K562 (cell line): ENCODE measurements around the gene USP20. TPM values are rescaled to one million over a fixed set of nuclear protein-coding genes. Genes with fewer than 3 reads are reported as not detected.

Experiments
- CHD4 ChIP-seq: fragments of 200-600 bp; sonication (generic); IDR thresholded peaks from 3 replicates; pipeline ENCODE4 v1.6.1; 2012; ENCODE audit warnings: low read depth, mild to moderate bottlenecking, mixed read lengths, low read length, inconsistent platforms; ENCODE audit not compliant: insufficient read depth, insufficient replicate concordance, poor library complexity, severe bottlenecking
- MCM7 ChIP-seq, 2 experiments: fragments of 450-650 bp; IDR thresholded peaks; 2 replicates each; pipeline ENCODE4 v1.6.1; 2016 to 2018
- PML ChIP-seq: IDR thresholded peaks from 2 replicates; pipeline ENCODE4 v1.6.1; 2012; ENCODE audit warnings: low read length, inconsistent platforms
- POLR2G ChIP-seq: fragments of 200-400 bp; formaldehyde crosslinking; IDR thresholded peaks from 2 replicates; pipeline ENCODE4 v1.6.1; 2017; ENCODE audit warnings: low read depth, mild to moderate bottlenecking, antibody characterized with exemption, low read length, moderate library complexity
- RBM15 ChIP-seq: fragments of 200-400 bp; formaldehyde crosslinking; IDR thresholded peaks from 2 replicates; pipeline ENCODE4 v1.6.1; 2018; ENCODE audit warnings: mild to moderate bottlenecking, low read length, moderate library complexity; ENCODE audit not compliant: insufficient read depth
- RBM34 ChIP-seq: fragments of 200-400 bp; formaldehyde crosslinking; IDR thresholded peaks from 2 replicates; pipeline ENCODE4 v1.6.1; 2018; ENCODE audit warnings: low read length, borderline replicate concordance; ENCODE audit not compliant: insufficient read depth
- VEZF1 ChIP-seq: fragments of 200-800 bp; sonication (Bioruptor generic); IDR thresholded peaks from 2 replicates; pipeline ENCODE4 v1.6.1; 2017; ENCODE audit warnings: missing genetic modification characterization, missing compliant biosample characterization
- XRCC3 ChIP-seq: fragments of 450-650 bp; IDR thresholded peaks from 2 replicates; pipeline ENCODE4 v1.6.1; 2017; ENCODE audit warnings: mild to moderate bottlenecking, moderate library complexity
- ZNF253 ChIP-seq: fragments of 250-450 bp; sonication (Bioruptor Pico); conservative IDR thresholded peaks from 2 replicates; pipeline ENCODE4 v1.6.1; 2021; ENCODE audit warnings: mild to moderate bottlenecking
- ZNF655 ChIP-seq: fragments of 250-450 bp; sonication (Bioruptor Pico); IDR thresholded peaks from 2 replicates; pipeline ENCODE4 v1.5.0; 2021
- ZNF764 ChIP-seq: fragments of 250-450 bp; sonication (Bioruptor Pico); IDR thresholded peaks from 2 replicates; pipeline ENCODE4 v1.4.0; 2020; ENCODE audit warnings: low read depth, mild to moderate bottlenecking, moderate library complexity
- polyA plus RNA-seq, 8 experiments: library from polyadenylated mRNA; depleted of rRNA in 4 of 8; stranded (reverse) in 5 of 8; unstranded in 3 of 8; fragments of >200 nt; fragmentation: Nextera tagmentation in 2 of 8; fragmentation: Illumina TruSeq in 1 of 8; extraction: Ambion mirVana in 2 of 8; extraction: Trizol in 1 of 8; gene quantifications; 2 replicates each; pipeline versions ENCODE4 v1.2.1 to v1.2.3, GENCODE V29; 2011 to 2014; ENCODE audit warnings: inconsistent platforms in 1 of 8, missing spikeins in 1 of 8
- total RNA-seq, 7 experiments: library from RNA; depleted of rRNA in 6 of 7; stranded (reverse); fragments of >200 nt in 6 of 7; fragmentation: Illumina TruSeq in 2 of 7; extraction: Trizol in 2 of 7; gene quantifications; 2 replicates each; pipeline versions ENCODE4 v1.2.1 to v1.2.3, GENCODE V29; 2011 to 2021; ENCODE audit warnings: low replicate concordance in 1 of 7
- TF ChIP-seq, protein P1 (sequence below): fragments of 250-450 bp; sonication (Bioruptor Pico); IDR thresholded peaks from 2 replicates; pipeline ENCODE4 v1.9.0; 2021; ENCODE audit warnings: mild to moderate bottlenecking, inconsistent platforms
- TF ChIP-seq, protein P2 (sequence below): fragments of 250-450 bp; sonication (Bioruptor Pico); IDR thresholded peaks from 2 replicates; pipeline ENCODE4 v1.5.0; 2021; ENCODE audit warnings: mild to moderate bottlenecking, borderline replicate concordance
- TF ChIP-seq, protein P3 (sequence below): fragments of 250-450 bp; sonication (Bioruptor Pico); IDR thresholded peaks from 2 replicates; pipeline ENCODE4 v1.4.0; 2020

USP20 gene
- total and polyA plus RNA-seq, 9 of the 15 experiments (the other 6 are each of a cell fraction or from before 2014, with no cell fraction given): 1.9 to 136 (median 49.1) TPM

DNA sequence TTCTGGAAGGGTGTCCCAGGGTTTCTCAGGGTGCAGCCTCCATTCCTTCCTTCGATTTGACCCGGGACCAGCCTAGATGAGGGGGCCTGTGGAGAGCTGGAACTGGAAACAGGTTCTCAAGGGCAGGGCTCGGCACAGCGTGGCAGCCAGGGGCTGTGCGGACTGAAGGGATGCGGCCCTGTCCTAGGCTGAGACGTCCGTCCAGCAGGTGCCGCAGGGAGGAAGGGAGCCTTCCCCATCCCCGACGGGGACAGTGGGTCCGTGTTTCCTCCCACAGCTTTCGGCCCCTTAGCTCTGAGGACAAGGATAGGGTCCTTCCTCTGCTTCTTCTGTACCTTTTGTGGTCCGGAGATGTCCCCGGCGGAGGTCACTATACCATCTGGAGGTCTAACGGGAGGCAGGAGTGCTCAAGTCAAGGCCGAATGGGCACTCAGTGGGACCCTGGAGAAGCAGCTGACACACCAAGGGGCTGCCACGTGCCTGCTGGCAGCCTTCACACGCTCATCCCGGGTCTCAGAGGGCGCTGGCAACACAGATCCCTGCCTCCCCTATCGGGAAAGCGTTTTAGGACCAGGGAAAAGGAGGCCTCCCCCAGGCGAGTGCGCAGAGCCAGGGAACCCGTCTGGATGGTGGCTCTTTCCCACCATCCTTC lies 49.9 kb downstream of the USP20 start (continued):
- TF ChIP-seq ZNF655 (CRISPR knock-in tag): no peak
- TF ChIP-seq XRCC3: no peak
- no peak for TF ChIP-seq PML
- TF ChIP-seq MCM7 (IDR thresholded peaks at IDR 0.05): no peak
- TF ChIP-seq POLR2G: no peak
- TF ChIP-seq, protein P1, sequence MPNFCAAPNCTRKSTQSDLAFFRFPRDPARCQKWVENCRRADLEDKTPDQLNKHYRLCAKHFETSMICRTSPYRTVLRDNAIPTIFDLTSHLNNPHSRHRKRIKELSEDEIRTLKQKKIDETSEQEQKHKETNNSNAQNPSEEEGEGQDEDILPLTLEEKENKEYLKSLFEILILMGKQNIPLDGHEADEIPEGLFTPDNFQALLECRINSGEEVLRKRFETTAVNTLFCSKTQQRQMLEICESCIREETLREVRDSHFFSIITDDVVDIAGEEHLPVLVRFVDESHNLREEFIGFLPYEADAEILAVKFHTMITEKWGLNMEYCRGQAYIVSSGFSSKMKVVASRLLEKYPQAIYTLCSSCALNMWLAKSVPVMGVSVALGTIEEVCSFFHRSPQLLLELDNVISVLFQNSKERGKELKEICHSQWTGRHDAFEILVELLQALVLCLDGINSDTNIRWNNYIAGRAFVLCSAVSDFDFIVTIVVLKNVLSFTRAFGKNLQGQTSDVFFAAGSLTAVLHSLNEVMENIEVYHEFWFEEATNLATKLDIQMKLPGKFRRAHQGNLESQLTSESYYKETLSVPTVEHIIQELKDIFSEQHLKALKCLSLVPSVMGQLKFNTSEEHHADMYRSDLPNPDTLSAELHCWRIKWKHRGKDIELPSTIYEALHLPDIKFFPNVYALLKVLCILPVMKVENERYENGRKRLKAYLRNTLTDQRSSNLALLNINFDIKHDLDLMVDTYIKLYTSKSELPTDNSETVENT (CRISPR knock-in tag): peak; percentile 27; the same call in 1 of the 2 replicates
- TF ChIP-seq ZNF764: peak; percentile 15; the same call in 1 of the 2 replicates
- no peak for TF ChIP-seq CHD4
- no peak for TF ChIP-seq RBM15
- TF ChIP-seq ZNF253 (CRISPR knock-in tag): peak; percentile 79; the same call in 1 of the 2 replicates
- no peak for TF ChIP-seq VEZF1 (CRISPR knock-in tag)
- TF ChIP-seq, protein P2, sequence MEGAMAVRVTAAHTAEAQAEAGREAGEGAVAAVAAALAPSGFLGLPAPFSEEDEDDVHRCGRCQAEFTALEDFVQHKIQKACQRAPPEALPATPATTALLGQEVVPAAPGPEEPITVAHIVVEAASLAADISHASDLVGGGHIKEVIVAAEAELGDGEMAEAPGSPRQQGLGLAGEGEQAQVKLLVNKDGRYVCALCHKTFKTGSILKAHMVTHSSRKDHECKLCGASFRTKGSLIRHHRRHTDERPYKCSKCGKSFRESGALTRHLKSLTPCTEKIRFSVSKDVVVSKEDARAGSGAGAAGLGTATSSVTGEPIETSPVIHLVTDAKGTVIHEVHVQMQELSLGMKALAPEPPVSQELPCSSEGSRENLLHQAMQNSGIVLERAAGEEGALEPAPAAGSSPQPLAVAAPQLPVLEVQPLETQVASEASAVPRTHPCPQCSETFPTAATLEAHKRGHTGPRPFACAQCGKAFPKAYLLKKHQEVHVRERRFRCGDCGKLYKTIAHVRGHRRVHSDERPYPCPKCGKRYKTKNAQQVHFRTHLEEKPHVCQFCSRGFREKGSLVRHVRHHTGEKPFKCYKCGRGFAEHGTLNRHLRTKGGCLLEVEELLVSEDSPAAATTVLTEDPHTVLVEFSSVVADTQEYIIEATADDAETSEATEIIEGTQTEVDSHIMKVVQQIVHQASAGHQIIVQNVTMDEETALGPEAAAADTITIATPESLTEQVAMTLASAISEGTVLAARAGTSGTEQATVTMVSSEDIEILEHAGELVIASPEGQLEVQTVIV: no peak
- TF ChIP-seq, protein P3, sequence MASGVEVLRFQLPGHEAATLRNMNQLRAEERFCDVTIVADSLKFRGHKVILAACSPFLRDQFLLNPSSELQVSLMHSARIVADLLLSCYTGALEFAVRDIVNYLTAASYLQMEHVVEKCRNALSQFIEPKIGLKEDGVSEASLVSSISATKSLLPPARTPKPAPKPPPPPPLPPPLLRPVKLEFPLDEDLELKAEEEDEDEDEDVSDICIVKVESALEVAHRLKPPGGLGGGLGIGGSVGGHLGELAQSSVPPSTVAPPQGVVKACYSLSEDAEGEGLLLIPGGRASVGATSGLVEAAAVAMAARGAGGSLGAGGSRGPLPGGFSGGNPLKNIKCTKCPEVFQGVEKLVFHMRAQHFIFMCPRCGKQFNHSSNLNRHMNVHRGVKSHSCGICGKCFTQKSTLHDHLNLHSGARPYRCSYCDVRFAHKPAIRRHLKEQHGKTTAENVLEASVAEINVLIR (CRISPR knock-in tag): no peak
- TF ChIP-seq RBM34: no peak
